RWPE1 (cell line): ENCODE data around the gene FOXD1.
"Not testable (repeated sequence)": the region's sequence is repeated elsewhere in the genome, so short reads cannot be mapped to it uniquely, and the experiment has no call there.

Source experiments
- CTCF ChIA-PET: fragments of 350-600 bp; sonication (Branson Sonifier 250); formaldehyde crosslinking; extraction: SDS; loops from one replicate; lab custom pipeline; 2021; lab: Yijun Ruan, JAX
- POLR2A ChIA-PET: fragments of 400-600 bp; formaldehyde crosslinking; extraction: SDS; loops from one replicate; lab custom pipeline; 2020; ENCODE audit warnings: antibody characterized with exemption; ENCODE audit not compliant: low non-redundant PET; lab: Yijun Ruan, JAX
- DNase-seq: peaks from one replicate; pipeline ENCODE4 v3.0.0; 2012; ENCODE audit warnings: low spot score
- H3K27ac ChIP-seq: fragments of 450-650 bp; 2 replicates; pipeline ENCODE4 v1.5.1; 2017
- TF ChIP-seq, protein P1 (sequence below): fragments of 450-650 bp; conservative IDR thresholded peaks from 2 replicates; pipeline ENCODE4 v1.5.1; 2017; ENCODE audit warnings: low read depth, mild to moderate bottlenecking

FOXD1 gene

DNA sequence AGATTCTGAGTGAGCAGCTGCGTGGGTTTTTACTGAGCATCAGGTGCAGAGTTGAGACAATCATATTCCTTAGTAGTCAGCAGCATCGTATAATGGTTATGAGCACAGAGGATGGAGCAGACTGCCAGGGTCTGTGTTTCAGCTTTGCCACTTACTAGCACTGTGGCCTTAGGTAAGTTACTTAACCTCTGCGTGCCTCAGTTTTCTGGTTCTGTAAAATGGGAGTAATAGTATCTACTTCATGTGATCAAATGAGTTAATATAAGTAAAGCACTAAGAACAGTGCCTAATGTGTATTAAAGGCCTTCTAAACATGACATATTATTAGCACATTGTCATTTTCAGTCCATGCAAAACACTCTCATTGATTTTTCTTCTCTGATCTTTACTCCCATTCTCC is 44.8 kb upstream of the FOXD1 start:
- POLR2A ChIA-PET, result no interaction called here
- CTCF ChIA-PET, result interaction anchor here (0.6 kb wide), 1 partner anchor 43 kb away, joined by 3 read pairs; no protein-coding TSS in a partner anchor
- DNase-seq, result no peak
- TF ChIP-seq, protein P1, sequence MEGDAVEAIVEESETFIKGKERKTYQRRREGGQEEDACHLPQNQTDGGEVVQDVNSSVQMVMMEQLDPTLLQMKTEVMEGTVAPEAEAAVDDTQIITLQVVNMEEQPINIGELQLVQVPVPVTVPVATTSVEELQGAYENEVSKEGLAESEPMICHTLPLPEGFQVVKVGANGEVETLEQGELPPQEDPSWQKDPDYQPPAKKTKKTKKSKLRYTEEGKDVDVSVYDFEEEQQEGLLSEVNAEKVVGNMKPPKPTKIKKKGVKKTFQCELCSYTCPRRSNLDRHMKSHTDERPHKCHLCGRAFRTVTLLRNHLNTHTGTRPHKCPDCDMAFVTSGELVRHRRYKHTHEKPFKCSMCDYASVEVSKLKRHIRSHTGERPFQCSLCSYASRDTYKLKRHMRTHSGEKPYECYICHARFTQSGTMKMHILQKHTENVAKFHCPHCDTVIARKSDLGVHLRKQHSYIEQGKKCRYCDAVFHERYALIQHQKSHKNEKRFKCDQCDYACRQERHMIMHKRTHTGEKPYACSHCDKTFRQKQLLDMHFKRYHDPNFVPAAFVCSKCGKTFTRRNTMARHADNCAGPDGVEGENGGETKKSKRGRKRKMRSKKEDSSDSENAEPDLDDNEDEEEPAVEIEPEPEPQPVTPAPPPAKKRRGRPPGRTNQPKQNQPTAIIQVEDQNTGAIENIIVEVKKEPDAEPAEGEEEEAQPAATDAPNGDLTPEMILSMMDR, result no peak
- H3K27ac ChIP-seq, result no peak overlapping the region

DNA sequence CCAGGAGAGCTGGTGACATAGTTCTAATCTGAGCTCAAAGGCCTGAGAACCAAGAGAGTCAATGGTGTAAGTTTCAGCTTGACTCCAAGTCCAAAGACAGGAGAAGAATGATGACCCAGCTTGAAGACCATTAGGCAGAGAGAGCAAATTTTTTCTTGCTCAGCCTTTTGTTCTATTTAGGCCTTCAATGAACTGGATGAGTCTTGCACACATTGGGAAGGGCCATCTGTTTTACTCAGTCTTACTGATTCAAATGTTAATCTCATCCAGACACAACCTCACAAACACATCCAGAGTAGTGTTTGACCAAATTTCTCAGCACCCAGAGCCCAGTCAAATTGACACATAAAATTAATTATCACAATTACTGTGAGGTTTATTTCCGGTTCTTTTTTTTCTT is 42.6 kb upstream of the FOXD1 start:
- DNase-seq, result no peak
- CTCF ChIA-PET, result no interaction called here
- no peak overlapping the region for H3K27ac ChIP-seq
- POLR2A ChIA-PET, result no interaction called here
- TF ChIP-seq, protein P1, result no peak

DNA sequence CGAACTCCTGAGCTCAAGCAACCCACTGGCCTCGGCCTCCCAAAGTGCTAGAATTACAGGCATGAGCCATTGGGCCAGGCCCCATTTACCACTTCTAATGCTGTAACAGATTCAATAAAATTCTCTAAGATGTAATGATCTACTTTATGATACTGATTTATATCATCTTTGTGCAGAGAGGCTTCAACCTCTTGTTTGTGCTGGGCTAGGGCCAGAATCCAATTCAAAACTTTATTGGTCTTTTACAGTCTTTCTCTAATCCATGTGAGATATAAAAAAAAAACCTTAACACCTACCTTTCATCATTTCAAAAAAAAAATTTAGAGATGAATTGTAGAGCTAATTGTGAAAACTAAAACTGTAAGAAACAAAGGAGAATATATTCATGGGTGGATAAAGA is 41.5 kb upstream of the FOXD1 start:
- no peak for DNase-seq
- TF ChIP-seq, protein P1, result no peak
- POLR2A ChIA-PET, result no interaction called here
- no peak overlapping the region for H3K27ac ChIP-seq
- CTCF ChIA-PET, result interaction anchor here (0.6 kb wide), 1 partner anchor 8 kb away, joined by 3 read pairs; the partner anchor contains the start of gene BTF3

DNA sequence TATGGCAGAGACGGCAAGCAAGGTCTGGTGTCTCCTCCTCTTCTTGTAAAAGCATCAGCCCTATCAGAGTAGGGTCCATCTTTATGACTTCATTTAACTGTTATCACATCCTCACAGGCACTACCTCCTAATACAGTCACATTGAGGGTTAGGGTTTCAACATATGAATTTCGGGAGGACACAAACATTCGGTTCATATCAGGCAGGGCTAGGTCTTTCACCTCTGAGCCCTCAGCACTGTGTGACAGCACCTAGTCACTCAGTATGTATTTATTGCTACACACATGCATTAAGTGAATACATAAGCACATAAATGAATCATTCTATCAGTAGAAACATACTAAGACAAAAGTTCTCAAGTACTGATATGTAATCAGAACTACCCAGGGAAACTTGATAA is 40.2 kb upstream of the FOXD1 start:
- ChIA-PET POLR2A (no interaction called here), CTCF (no interaction called here)
- no peak for DNase-seq
- TF ChIP-seq, protein P1, result no peak
- H3K27ac ChIP-seq, result no peak overlapping the region

DNA sequence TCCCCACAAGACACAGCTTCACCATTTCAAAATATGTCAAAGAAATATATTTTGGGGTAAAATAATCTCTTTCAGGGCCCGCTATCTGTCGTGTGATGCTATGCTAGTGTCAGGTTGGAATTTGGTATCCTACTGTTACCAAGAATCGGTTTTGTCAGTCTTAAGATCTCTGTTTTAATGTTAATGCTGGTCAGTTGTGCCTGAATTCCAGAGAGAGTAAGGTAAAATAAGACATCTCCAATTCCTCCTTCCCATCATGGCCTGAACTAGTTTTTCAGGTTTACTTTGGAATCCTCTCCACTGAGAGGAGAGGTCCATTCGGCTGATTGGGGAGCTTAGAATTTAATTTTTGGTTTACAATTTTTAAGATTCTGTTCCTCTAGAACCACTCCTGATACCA is 39.2 kb upstream of the FOXD1 start:
- no peak overlapping the region for H3K27ac ChIP-seq
- TF ChIP-seq, protein P1, result no peak
- CTCF ChIA-PET, result interaction anchor here (1.1 kb wide), 1 partner anchor 33 kb away, joined by 5 read pairs; no protein-coding TSS in a partner anchor
- DNase-seq, result no peak
- POLR2A ChIA-PET, result interaction anchor here (0.6 kb wide), 1 partner anchor 76 kb away, joined by 3 read pairs; no protein-coding TSS in a partner anchor

DNA sequence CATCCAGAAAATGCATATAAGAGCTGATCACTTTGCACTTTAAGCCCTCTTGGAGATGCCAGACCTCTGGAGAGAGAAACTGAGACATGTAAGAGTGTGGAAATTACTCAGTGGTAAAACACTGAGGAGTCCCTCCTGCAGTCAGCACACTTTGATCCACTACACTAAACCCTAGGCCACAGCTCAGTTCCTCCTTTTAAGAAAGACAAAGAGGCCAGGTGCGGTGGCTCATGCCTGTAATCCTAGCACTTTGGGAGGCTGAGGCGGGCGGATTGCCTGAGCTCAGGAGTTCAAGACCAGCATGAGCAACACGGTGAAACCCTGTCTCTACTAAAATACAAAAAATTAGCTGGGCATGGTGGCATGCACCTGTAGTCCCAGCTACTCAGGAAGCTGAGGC is 38.7 kb upstream of the FOXD1 start:
- not testable (repeated sequence) for DNase-seq, H3K27ac ChIP-seq
- ChIA-PET POLR2A (interaction anchor here (0.6 kb wide), 1 partner anchor 76 kb away, joined by 3 read pairs; no protein-coding TSS in a partner anchor), CTCF (interaction anchor here (0.6 to 1.1 kb wide), 6 partner anchors 9 to 1286 kb away, joined by 3 to 5 read pairs (median 4); no protein-coding TSS in a partner anchor)

DNA sequence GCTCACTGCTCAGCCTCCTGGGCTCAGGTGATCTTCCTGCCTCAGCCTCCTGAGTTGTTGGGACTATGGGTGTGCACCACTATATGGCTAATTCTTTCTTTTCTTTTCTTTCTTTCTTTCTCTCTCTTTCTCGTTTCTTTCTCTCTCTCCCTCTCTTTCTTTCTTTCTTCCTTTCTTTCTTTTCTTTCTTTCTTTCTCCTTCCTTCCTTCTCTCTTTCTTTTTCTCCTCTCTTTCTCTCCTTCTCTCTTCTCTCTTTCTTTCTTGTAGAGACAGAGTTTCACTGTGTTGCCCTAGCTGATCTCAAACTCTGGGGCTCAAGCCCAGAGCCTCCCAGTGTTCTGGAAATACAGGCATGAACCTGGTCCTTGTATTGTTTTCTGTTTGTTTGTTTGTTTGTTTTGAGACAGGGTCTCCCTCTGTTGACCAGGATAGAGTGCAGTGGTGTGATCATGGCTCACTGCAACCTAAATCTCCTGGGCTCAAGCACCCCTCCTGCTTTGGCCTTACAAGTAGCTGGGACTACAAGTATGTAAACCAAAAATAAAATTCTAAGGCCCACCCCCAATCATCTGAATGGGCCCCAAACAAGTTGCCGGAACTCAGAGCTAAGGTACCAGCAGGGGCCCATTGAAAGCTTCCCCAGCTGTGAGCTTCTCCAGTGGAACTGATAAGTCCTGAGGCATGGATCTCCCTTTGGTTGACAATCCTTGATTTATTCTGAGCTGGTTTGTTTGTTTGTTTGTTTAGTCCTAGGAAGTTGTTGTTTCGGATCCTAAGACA is 37.7 kb upstream of the FOXD1 start:
- no peak for DNase-seq
- POLR2A ChIA-PET, result no interaction called here
- TF ChIP-seq, protein P1, result no peak
- H3K27ac ChIP-seq, result no peak overlapping the region
- CTCF ChIA-PET, result interaction anchor here (1.0 kb wide), 1 partner anchor 10 kb away, joined by 5 read pairs; no protein-coding TSS in a partner anchor
